Loucy (cell line): ENCODE measurements around the gene SLC25A11.

Source experiments
- H2AFZ ChIP-seq: fragments of 200-600 bp; sonication (generic); 2 replicates; pipeline ENCODE4 v1.6.0; 2016; ENCODE audit warnings: antibody characterized with exemption, mild to moderate bottlenecking, low read length, moderate library complexity
- H3F3A ChIP-seq: fragments of 200-600 bp; 2 replicates; pipeline ENCODE4 v1.6.0; 2016; ENCODE audit warnings: antibody characterized with exemption, low read depth, mild to moderate bottlenecking
- H3K27me3 ChIP-seq: fragments of 200-600 bp; sonication (generic); 2 replicates; pipeline ENCODE4 v1.6.1; 2014; ENCODE audit warnings: low read length, mild to moderate bottlenecking; ENCODE audit not compliant: insufficient read depth, poor library complexity, severe bottlenecking
- H3K36me3 ChIP-seq: fragments of 200-600 bp; sonication (generic); 2 replicates; pipeline ENCODE4 v1.6.1; 2016; ENCODE audit warnings: low read length; ENCODE audit not compliant: insufficient read depth
- H3K4me1 ChIP-seq: fragments of 200-600 bp; sonication (generic); 2 replicates; pipeline ENCODE4 v1.5.1; 2014; ENCODE audit warnings: low read length, mild to moderate bottlenecking; ENCODE audit not compliant: insufficient read depth, poor library complexity, severe bottlenecking
- H3K4me2 ChIP-seq: fragments of 200-600 bp; sonication (generic); 2 replicates; pipeline ENCODE4 v1.6.0; 2014; ENCODE audit warnings: antibody characterized with exemption, low read length, low read depth, mild to moderate bottlenecking; ENCODE audit not compliant: poor library complexity, severe bottlenecking
- H3K4me3 ChIP-seq: fragments of 200-600 bp; sonication (generic); 2 replicates; pipeline ENCODE4 v1.5.1; 2014; ENCODE audit warnings: low read length, mild to moderate bottlenecking, mixed read lengths; ENCODE audit not compliant: poor library complexity, severe bottlenecking
- H3K79me2 ChIP-seq: fragments of 200-600 bp; sonication (generic); 2 replicates; pipeline ENCODE4 v1.6.1; 2014; ENCODE audit warnings: low read length; ENCODE audit not compliant: insufficient read depth
- H3K9ac ChIP-seq: fragments of 200-600 bp; sonication (generic); 2 replicates; pipeline ENCODE4 v1.6.0; 2014; ENCODE audit warnings: mild to moderate bottlenecking, low read depth, low read length, moderate library complexity; ENCODE audit not compliant: poor library complexity, severe bottlenecking
- H3K9me2 ChIP-seq: fragments of 200-600 bp; sonication (generic); replicated peaks from 2 replicates; pipeline ENCODE4 v1.6.1; 2016; ENCODE audit warnings: low read depth, low read length, mixed read lengths
- H3K9me3 ChIP-seq: fragments of 200-600 bp; sonication (generic); 2 replicates; pipeline ENCODE4 v1.6.1; 2014; ENCODE audit warnings: mild to moderate bottlenecking, antibody characterized with exemption, low read length, low read depth; ENCODE audit not compliant: insufficient read depth
- H4K20me1 ChIP-seq: fragments of 200-600 bp; sonication (generic); 2 replicates; pipeline ENCODE4 v1.6.0; 2014; ENCODE audit warnings: antibody characterized with exemption, low read length, mild to moderate bottlenecking; ENCODE audit not compliant: insufficient read depth, poor library complexity, severe bottlenecking
- EZH2phosphoT487 ChIP-seq: fragments of 200-600 bp; IDR thresholded peaks from 2 replicates; pipeline ENCODE4 v1.6.1; 2018; ENCODE audit warnings: antibody characterized with exemption, mild to moderate bottlenecking, moderate library complexity, borderline replicate concordance
- TF ChIP-seq, protein P1 (sequence below): fragments of 200-600 bp; sonication (generic); conservative IDR thresholded peaks from 2 replicates; pipeline ENCODE4 v1.5.1; 2014; ENCODE audit warnings: mild to moderate bottlenecking, antibody characterized with exemption, low read length

Gene SLC25A11

DNA sequence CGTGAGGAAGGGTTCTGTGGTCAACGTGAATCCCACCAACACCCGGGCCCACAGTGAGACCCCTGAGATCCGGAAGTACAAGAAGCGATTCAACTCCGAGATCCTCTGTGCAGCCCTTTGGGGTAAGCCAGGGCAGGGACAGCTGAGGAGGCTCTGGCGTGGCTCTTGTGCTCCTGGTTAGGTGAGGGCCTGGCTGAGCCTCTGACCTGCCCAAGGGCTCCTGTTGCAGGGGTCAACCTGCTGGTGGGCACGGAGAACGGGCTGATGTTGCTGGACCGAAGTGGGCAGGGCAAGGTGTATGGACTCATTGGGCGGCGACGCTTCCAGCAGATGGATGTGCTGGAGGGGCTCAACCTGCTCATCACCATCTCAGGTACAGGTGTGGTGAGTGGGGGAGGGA, 44.7 kb downstream of the SLC25A11 start:
- Histone ChIP-seq H3K4me2 (no peak overlapping the region), H3K9ac (no peak overlapping the region), H3K4me3 (no peak overlapping the region), H2AFZ (no peak overlapping the region), H3K27me3 (no peaks in the 10 kb centered on the region), H3K9me2 (no peaks in the 10 kb centered on the region), H3K4me1 (no peaks in the 10 kb centered on the region), H3K9me3 (no peaks in the 10 kb centered on the region), H3K36me3 (peaks cover 27% of the 10 kb centered on the region; the same call in 1 of the 2 replicates), H4K20me1 (no peaks in the 10 kb centered on the region), H3F3A (no peaks in the 10 kb centered on the region), H3K79me2 (no peaks in the 10 kb centered on the region)
- no peak for TF ChIP-seq EZH2phosphoT487
- TF ChIP-seq, protein P1, sequence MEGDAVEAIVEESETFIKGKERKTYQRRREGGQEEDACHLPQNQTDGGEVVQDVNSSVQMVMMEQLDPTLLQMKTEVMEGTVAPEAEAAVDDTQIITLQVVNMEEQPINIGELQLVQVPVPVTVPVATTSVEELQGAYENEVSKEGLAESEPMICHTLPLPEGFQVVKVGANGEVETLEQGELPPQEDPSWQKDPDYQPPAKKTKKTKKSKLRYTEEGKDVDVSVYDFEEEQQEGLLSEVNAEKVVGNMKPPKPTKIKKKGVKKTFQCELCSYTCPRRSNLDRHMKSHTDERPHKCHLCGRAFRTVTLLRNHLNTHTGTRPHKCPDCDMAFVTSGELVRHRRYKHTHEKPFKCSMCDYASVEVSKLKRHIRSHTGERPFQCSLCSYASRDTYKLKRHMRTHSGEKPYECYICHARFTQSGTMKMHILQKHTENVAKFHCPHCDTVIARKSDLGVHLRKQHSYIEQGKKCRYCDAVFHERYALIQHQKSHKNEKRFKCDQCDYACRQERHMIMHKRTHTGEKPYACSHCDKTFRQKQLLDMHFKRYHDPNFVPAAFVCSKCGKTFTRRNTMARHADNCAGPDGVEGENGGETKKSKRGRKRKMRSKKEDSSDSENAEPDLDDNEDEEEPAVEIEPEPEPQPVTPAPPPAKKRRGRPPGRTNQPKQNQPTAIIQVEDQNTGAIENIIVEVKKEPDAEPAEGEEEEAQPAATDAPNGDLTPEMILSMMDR: no peak

DNA sequence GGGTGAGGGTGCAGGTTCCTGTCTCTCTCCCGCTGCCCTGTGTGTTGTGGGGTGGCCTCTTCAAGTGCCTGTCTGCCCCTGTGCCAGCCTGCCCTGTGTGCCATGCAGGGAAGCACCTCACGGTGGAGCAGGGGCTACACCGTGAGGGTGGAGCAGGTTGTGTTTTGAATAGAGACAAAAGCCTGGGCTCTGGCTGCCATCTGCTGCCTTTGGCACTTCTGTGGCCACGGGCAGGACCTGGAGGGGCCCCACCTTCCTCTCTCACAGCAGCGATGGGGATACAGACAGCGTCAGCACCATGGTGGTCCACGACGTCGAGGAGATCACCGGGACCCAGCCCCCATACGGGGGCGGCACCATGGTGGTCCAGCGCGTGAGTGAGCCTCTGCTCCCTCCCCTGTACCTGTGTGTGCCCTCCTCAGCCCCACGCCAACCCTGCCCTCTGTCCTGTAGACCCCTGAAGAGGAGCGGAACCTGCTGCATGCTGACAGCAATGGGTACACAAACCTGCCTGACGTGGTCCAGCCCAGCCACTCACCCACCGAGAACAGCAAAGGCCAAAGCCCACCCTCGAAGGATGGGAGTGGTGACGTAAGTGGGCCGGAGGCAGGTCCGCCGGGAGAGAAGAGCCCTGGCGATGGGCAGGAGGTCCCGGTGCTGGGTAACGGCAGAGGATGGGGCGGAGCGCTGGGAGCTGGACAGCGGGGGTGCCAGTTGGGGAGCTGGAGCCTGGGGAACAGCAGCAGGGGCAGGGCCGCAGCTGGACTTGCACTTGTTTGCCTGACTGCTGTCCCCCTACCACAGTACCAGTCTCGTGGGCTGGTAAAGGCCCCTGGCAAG, 45.9 kb downstream of the SLC25A11 start:
- H3K4me3 ChIP-seq: no peak overlapping the region
- no peak for TF ChIP-seq EZH2phosphoT487
- TF ChIP-seq, protein P1: no peak
- H3K36me3 ChIP-seq: peaks cover 30% of the 10 kb centered on the region; the same call in 1 of the 2 replicates

DNA sequence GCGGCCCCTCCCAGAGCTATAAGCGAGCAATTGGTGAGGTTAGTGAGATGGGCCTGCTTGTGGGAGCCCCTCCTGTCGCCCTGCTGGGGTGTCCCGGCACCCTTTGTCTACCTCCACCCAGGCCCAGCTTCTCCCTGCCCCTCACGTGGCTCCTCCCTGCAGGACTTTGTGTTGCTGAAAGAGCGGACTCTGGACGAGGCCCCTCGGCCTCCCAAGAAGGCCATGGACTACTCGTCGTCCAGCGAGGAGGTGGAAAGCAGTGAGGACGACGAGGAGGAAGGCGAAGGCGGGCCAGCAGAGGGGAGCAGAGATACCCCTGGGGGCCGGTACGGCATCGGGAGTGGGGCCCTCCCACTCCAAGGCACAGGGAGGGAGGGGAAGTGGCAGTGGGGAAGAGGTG, 46.6 kb downstream of the SLC25A11 start:
- Histone ChIP-seq H4K20me1 (no peaks in the 10 kb centered on the region), H3K9me2 (no peaks in the 10 kb centered on the region), H3K36me3 (peaks cover 30% of the 10 kb centered on the region; the same call in 1 of the 2 replicates), H3K4me2 (no peak overlapping the region), H3K4me3 (no peak overlapping the region), H3K9me3 (no peaks in the 10 kb centered on the region), H3F3A (no peaks in the 10 kb centered on the region), H3K79me2 (no peaks in the 10 kb centered on the region), H3K4me1 (no peaks in the 10 kb centered on the region), H3K9ac (no peak overlapping the region), H2AFZ (no peak overlapping the region), H3K27me3 (no peaks in the 10 kb centered on the region)
- TF ChIP-seq, protein P1: no peak
- no peak for TF ChIP-seq EZH2phosphoT487

More for the DNA sequence above, 45.9 kb downstream of the SLC25A11 start:
- Histone ChIP-seq H3K9ac (no peak overlapping the region), H4K20me1 (no peaks in the 10 kb centered on the region), H3K4me2 (no peak overlapping the region), H3F3A (no peaks in the 10 kb centered on the region), H3K9me2 (no peaks in the 10 kb centered on the region), H3K4me1 (no peaks in the 10 kb centered on the region), H3K9me3 (no peaks in the 10 kb centered on the region), H2AFZ (no peak overlapping the region), H3K27me3 (no peaks in the 10 kb centered on the region), H3K79me2 (no peaks in the 10 kb centered on the region)
